IPS-20b (cell line): Measurements from ENCODE around the gene SULT2A1.
"Not testable (repeated sequence)": the region's sequence is repeated elsewhere in the genome, so short reads cannot be mapped to it uniquely, and the experiment has no call there.

Experiments
- H3K27ac ChIP-seq: one replicate; pipeline ENCODE4 v1.5.1; 2013; ENCODE audit warnings: low read length
- H3K27me3 ChIP-seq: 2 replicates; pipeline ENCODE4 v1.6.1; 2013; ENCODE audit warnings: mild to moderate bottlenecking, low read length, inconsistent platforms; ENCODE audit not compliant: insufficient read depth
- H3K36me3 ChIP-seq: 2 replicates; pipeline ENCODE4 v1.6.1; 2013; ENCODE audit warnings: low read depth, mild to moderate bottlenecking, inconsistent platforms, low read length, moderate library complexity; ENCODE audit not compliant: insufficient read depth
- H3K4me1 ChIP-seq: 2 replicates; pipeline ENCODE4 v1.6.1; 2013; ENCODE audit warnings: mild to moderate bottlenecking, control low read depth, inconsistent platforms, low read length, moderate library complexity; ENCODE audit not compliant: insufficient read depth
- H3K4me3 ChIP-seq: 2 replicates; pipeline ENCODE4 v1.5.1; 2013; ENCODE audit warnings: mild to moderate bottlenecking, low read length, inconsistent platforms
- H3K9ac ChIP-seq: 2 replicates; pipeline ENCODE4 v1.6.1; 2013; ENCODE audit warnings: low read depth, mild to moderate bottlenecking, inconsistent platforms, low read length, moderate library complexity
- H3K9me3 ChIP-seq: 2 replicates; pipeline ENCODE4 v1.6.1; 2013; ENCODE audit warnings: mild to moderate bottlenecking, low read depth, low read length, inconsistent platforms; ENCODE audit not compliant: insufficient read depth

SULT2A1 gene

GRCh38 chr19:47859838-47860237 lies 26.3 kb downstream of the SULT2A1 start:
- not testable (repeated sequence) for H3K4me1 ChIP-seq, H3K9me3 ChIP-seq, H3K4me3 ChIP-seq, H3K27ac ChIP-seq, H3K9ac ChIP-seq, H3K27me3 ChIP-seq, H3K36me3 ChIP-seq

- H3K27me3 ChIP-seq, H3K4me1 ChIP-seq, H3K4me3 ChIP-seq, H3K36me3 ChIP-seq, H3K9me3 ChIP-seq, H3K27ac ChIP-seq, H3K9ac ChIP-seq: not testable (repeated sequence)
Observed at GRCh38 chr19:47858646-47859285, 27.3 kb downstream of the SULT2A1 start, which contains the start of gene TPRX2. TPRX2 (plus strand) TSS chr19:47859235; CDS start chr19:47859247, 12 bp downstream.

GRCh38 chr19:47858231-47858630 lies 27.9 kb downstream of the SULT2A1 start:
- not testable (repeated sequence) for H3K27me3 ChIP-seq, H3K27ac ChIP-seq, H3K9ac ChIP-seq, H3K4me3 ChIP-seq, H3K4me1 ChIP-seq, H3K9me3 ChIP-seq, H3K36me3 ChIP-seq

- Histone ChIP-seq H3K4me3 (no peak overlapping the region), H3K36me3 (no peaks in the 10 kb centered on the region), H3K9ac (no peak overlapping the region), H3K27ac (no peak overlapping the region), H3K9me3 (no peaks in the 10 kb centered on the region), H3K4me1 (peaks cover 8% of the 10 kb centered on the region; the same call in 1 of the 2 replicates), H3K27me3 (no peaks in the 10 kb centered on the region)
Observed at GRCh38 chr19:47854459-47854858, 31.7 kb downstream of the SULT2A1 start.

GRCh38 chr19:47853003-47853402 lies 33.1 kb downstream of the SULT2A1 start:
- Histone ChIP-seq H3K9me3 (no peaks in the 10 kb centered on the region), H3K27ac (no peak overlapping the region), H3K9ac (no peak overlapping the region), H3K36me3 (no peaks in the 10 kb centered on the region), H3K4me3 (no peak overlapping the region), H3K4me1 (peaks cover 8% of the 10 kb centered on the region; the same call in 1 of the 2 replicates), H3K27me3 (no peaks in the 10 kb centered on the region)

- Histone ChIP-seq H3K27me3 (no peaks in the 10 kb centered on the region), H3K4me3 (peak overlapping the region; percentile 62), H3K4me1 (peaks cover 8% of the 10 kb centered on the region; the same call in 1 of the 2 replicates), H3K27ac (peak overlapping the region; percentile 69), H3K9me3 (no peaks in the 10 kb centered on the region), H3K36me3 (no peaks in the 10 kb centered on the region), H3K9ac (peak overlapping the region; percentile 83; the same call in 1 of the 2 replicates)
Observed at GRCh38 chr19:47848823-47849473, 37.2 kb downstream of the SULT2A1 start.

- no peaks in the 10 kb centered on the region for H3K27me3 ChIP-seq
- H3K36me3 ChIP-seq: no peaks in the 10 kb centered on the region
Observed at GRCh38 chr19:47848425-47848822, 37.7 kb downstream of the SULT2A1 start.

GRCh38 chr19:47842941-47843340 lies 43.2 kb downstream of the SULT2A1 start:
- H3K9ac ChIP-seq: no peak overlapping the region
- H3K27me3 ChIP-seq: no peaks in the 10 kb centered on the region
- peaks cover 7% of the 10 kb centered on the region; the same call in 1 of the 2 replicates for H3K4me1 ChIP-seq
- H3K9me3 ChIP-seq: no peaks in the 10 kb centered on the region
- H3K4me3 ChIP-seq: no peak overlapping the region
- no peaks in the 10 kb centered on the region for H3K36me3 ChIP-seq
- H3K27ac ChIP-seq: no peak overlapping the region

More at GRCh38 chr19:47848425-47848822, 37.7 kb downstream of the SULT2A1 start:
- Histone ChIP-seq H3K27ac (peak overlapping the region; percentile 69), H3K4me1 (peaks cover 8% of the 10 kb centered on the region; the same call in 1 of the 2 replicates), H3K4me3 (peak overlapping the region; percentile 62), H3K9ac (peak overlapping the region; percentile 83; the same call in 1 of the 2 replicates), H3K9me3 (no peaks in the 10 kb centered on the region)

GRCh38 chr19:47839913-47840312 lies 46.2 kb downstream of the SULT2A1 start:
- Histone ChIP-seq H3K9me3 (no peaks in the 10 kb centered on the region), H3K4me1 (peaks cover 7% of the 10 kb centered on the region; the same call in 1 of the 2 replicates), H3K36me3 (no peaks in the 10 kb centered on the region), H3K4me3 (peak overlapping the region; percentile 2; the same call in 1 of the 2 replicates), H3K27me3 (no peaks in the 10 kb centered on the region), H3K9ac (no peak overlapping the region), H3K27ac (no peak overlapping the region)

GRCh38 chr19:47839411-47839810 lies 46.7 kb downstream of the SULT2A1 start:
- Histone ChIP-seq H3K9ac (no peak overlapping the region), H3K4me3 (no peak overlapping the region), H3K4me1 (peaks cover 7% of the 10 kb centered on the region; the same call in 1 of the 2 replicates), H3K27me3 (no peaks in the 10 kb centered on the region), H3K9me3 (no peaks in the 10 kb centered on the region), H3K36me3 (no peaks in the 10 kb centered on the region), H3K27ac (no peak overlapping the region)

- Histone ChIP-seq H3K27ac (no peak overlapping the region), H3K4me3 (no peak overlapping the region), H3K9ac (no peak overlapping the region), H3K36me3 (no peaks in the 10 kb centered on the region), H3K4me1 (peaks cover 7% of the 10 kb centered on the region; the same call in 1 of the 2 replicates), H3K9me3 (no peaks in the 10 kb centered on the region), H3K27me3 (no peaks in the 10 kb centered on the region)
Observed at GRCh38 chr19:47836038-47836437, 50.1 kb downstream of the SULT2A1 start.

GRCh38 chr19:47832723-47833122 lies 53.4 kb downstream of the SULT2A1 start:
- H3K27ac ChIP-seq: no peak overlapping the region
- no peaks in the 10 kb centered on the region for H3K36me3 ChIP-seq
- H3K27me3 ChIP-seq: no peaks in the 10 kb centered on the region
- no peak overlapping the region for H3K9ac ChIP-seq
- no peak overlapping the region for H3K4me3 ChIP-seq
- no peaks in the 10 kb centered on the region for H3K9me3 ChIP-seq
- peaks cover 7% of the 10 kb centered on the region; the same call in 1 of the 2 replicates for H3K4me1 ChIP-seq
